Measurements from ENCODE around the gene STIMATE. TPM values are rescaled to one million over a fixed set of nuclear protein-coding genes. Genes with fewer than 3 reads are reported as not detected.

The STIMATE gene
- polyA plus RNA-seq (2011; rRNA removed): 10.0 and 12.5 TPM in 2 replicates
- polyA minus RNA-seq (2011; rRNA and poly(A)+ RNA removed): 12.2 and 15.1 TPM in 2 replicates

- peak; percentile 20 for DNase-seq (ENCODE audit: low read depth, low spot score)
- CTCF ChIA-PET: interaction anchor here (1.1 kb wide), 1 partner anchor 37 kb away, joined by 5 read pairs; no protein-coding TSS in a partner anchor
- POLR2A ChIA-PET: no interaction called here
- TF ChIP-seq CTCF (IDR thresholded peaks at IDR 0.05; ENCODE audit: low read depth, low read length): no peak
- Histone ChIP-seq H3K4me3 (ENCODE audit: low read depth, low read length) (peak within 1 kb of the TSS; percentile 80), H3K27me3 (ENCODE audit: control insufficient read depth, insufficient read depth, low read length) (no peaks in the 10 kb centered on the region), H3K9me3 (ENCODE audit: control insufficient read depth, insufficient read depth, low read length) (no peaks in the 10 kb centered on the region), H3K27ac (ENCODE audit: low read depth, low read length) (no peak within 1 kb of the TSS)
Measured at GRCh38 chr3:52897130-52898122, at the start of gene STIMATE. STIMATE (minus strand) TSS chr3:52897548; CDS start chr3:52897450, 98 bp downstream.

- H3K9me3 ChIP-seq (ENCODE audit: control insufficient read depth, insufficient read depth, low read length): no peaks in the 10 kb centered on the region
- no peak overlapping the region for H3K27ac ChIP-seq (ENCODE audit: low read depth, low read length)
- H3K4me3 ChIP-seq (ENCODE audit: low read depth, low read length): no peak overlapping the region
- TF ChIP-seq CTCF (IDR thresholded peaks at IDR 0.05; ENCODE audit: low read depth, low read length): no peak
- H3K27me3 ChIP-seq (ENCODE audit: control insufficient read depth, insufficient read depth, low read length): no peaks in the 10 kb centered on the region
- ChIA-PET CTCF (no interaction called here), POLR2A (no interaction called here)
- no peak for DNase-seq (ENCODE audit: low read depth, low spot score)
Measured at GRCh38 chr3:52939600-52939999, 42.3 kb upstream of the STIMATE start.

GRCh38 chr3:52934630-52935530 is 37.5 kb upstream of the STIMATE start:
- peak; percentile 24 for DNase-seq (ENCODE audit: low read depth, low spot score)
- no peak overlapping the region for H3K4me3 ChIP-seq (ENCODE audit: low read depth, low read length)
- TF ChIP-seq CTCF (IDR thresholded peaks at IDR 0.05; ENCODE audit: low read depth, low read length): peak; percentile 90
- no peaks in the 10 kb centered on the region for H3K27me3 ChIP-seq (ENCODE audit: control insufficient read depth, insufficient read depth, low read length)
- H3K9me3 ChIP-seq (ENCODE audit: control insufficient read depth, insufficient read depth, low read length): no peaks in the 10 kb centered on the region
- CTCF ChIA-PET: interaction anchor here (0.6 to 2.5 kb wide), 27 partner anchors 8 to 194 kb away, joined by 3 to 21 read pairs (median 3); partner anchors contain the start of gene MUSTN1
- POLR2A ChIA-PET: no interaction called here
- H3K27ac ChIP-seq (ENCODE audit: low read depth, low read length): no peak overlapping the region

- POLR2A ChIA-PET: no interaction called here
- H3K27me3 ChIP-seq (ENCODE audit: control insufficient read depth, insufficient read depth, low read length): no peaks in the 10 kb centered on the region
- no peak for TF ChIP-seq CTCF (IDR thresholded peaks at IDR 0.05; ENCODE audit: low read depth, low read length)
- CTCF ChIA-PET: interaction anchor here (0.9 to 1.1 kb wide), 3 partner anchors 8 to 142 kb away, joined by 3 read pairs; no protein-coding TSS in a partner anchor
- DNase-seq (ENCODE audit: low read depth, low spot score): no peak
- no peak overlapping the region for H3K27ac ChIP-seq (ENCODE audit: low read depth, low read length)
- H3K4me3 ChIP-seq (ENCODE audit: low read depth, low read length): no peak overlapping the region
- H3K9me3 ChIP-seq (ENCODE audit: control insufficient read depth, insufficient read depth, low read length): no peaks in the 10 kb centered on the region
Measured at GRCh38 chr3:52931889-52932288, 34.5 kb upstream of the STIMATE start.
